Measurements from ENCODE around the gene EEPD1.

EEPD1 gene

DNA sequence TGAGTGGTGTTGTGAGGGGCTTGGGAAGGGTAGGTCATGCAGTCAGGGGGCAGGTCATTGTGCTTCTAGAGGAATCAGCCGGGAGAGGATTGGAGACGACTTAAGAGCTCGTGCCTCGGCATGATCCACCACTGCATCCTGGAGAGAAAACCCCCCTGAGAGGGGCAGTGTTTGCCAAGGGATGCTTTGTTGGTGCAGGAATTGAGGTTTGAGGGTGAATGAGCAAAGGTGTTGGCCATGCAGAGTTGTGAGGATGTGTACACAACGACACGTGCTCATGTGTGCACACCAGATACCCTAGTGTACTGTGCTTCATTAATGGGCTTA lies 151.0 kb downstream of the EEPD1 start:
- no peak overlapping the region for H3K4me3 ChIP-seq (ENCODE audit: low read length)
- TF ChIP-seq, protein P1, sequence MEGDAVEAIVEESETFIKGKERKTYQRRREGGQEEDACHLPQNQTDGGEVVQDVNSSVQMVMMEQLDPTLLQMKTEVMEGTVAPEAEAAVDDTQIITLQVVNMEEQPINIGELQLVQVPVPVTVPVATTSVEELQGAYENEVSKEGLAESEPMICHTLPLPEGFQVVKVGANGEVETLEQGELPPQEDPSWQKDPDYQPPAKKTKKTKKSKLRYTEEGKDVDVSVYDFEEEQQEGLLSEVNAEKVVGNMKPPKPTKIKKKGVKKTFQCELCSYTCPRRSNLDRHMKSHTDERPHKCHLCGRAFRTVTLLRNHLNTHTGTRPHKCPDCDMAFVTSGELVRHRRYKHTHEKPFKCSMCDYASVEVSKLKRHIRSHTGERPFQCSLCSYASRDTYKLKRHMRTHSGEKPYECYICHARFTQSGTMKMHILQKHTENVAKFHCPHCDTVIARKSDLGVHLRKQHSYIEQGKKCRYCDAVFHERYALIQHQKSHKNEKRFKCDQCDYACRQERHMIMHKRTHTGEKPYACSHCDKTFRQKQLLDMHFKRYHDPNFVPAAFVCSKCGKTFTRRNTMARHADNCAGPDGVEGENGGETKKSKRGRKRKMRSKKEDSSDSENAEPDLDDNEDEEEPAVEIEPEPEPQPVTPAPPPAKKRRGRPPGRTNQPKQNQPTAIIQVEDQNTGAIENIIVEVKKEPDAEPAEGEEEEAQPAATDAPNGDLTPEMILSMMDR (conservative IDR thresholded peaks at IDR 0.05; ENCODE audit: low read length) = no peak
- DNase-seq (ENCODE audit: low read depth) = no peak

DNA sequence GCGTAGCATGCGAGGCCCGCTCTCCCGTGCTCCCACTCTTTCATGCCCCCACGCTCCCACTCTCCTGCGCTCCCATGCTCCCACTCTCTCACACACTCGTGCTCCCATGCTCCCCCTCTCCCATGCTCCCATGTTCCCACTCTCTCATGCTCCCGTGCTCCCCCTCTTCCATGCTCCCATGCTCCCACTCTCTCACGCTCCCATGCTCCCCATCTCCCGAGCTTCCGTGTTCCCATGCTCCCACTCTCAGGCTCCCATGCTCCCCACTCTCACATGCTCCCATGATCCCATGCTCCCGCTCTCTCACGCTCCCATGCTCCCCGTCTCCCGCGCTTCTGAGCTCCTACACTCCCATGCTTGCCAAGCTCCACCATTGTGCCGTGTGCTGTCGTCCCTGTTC lies 152.2 kb downstream of the EEPD1 start:
- DNase-seq (ENCODE audit: low read depth) = no peak
- TF ChIP-seq, protein P1 (conservative IDR thresholded peaks at IDR 0.05; ENCODE audit: low read length) = no peak
- H3K4me3 ChIP-seq (ENCODE audit: low read length) = no peak overlapping the region

DNA sequence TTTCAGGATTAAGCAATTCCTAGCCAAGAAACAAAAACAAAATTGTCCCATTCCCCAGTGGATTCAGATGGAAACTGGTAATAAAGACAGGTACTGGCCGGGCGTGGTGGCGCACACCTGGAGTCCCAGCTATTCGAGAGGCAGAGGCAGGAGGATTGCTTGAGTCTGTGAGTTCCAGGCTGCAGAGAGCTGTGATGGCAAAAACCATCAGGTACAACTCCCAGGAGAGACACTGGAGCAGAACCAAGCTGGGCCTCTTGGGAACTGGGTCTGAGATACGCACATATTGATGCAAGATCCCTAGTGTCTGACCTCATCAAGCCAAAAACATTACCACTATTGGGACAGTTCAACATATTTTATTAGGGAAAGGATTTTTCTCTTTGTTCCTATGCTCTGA lies 152.6 kb downstream of the EEPD1 start:
- H3K4me3 ChIP-seq (ENCODE audit: low read length) = no peak overlapping the region
- no peak for DNase-seq (ENCODE audit: low read depth)
- TF ChIP-seq, protein P1 (conservative IDR thresholded peaks at IDR 0.05; ENCODE audit: low read length) = no peak

DNA sequence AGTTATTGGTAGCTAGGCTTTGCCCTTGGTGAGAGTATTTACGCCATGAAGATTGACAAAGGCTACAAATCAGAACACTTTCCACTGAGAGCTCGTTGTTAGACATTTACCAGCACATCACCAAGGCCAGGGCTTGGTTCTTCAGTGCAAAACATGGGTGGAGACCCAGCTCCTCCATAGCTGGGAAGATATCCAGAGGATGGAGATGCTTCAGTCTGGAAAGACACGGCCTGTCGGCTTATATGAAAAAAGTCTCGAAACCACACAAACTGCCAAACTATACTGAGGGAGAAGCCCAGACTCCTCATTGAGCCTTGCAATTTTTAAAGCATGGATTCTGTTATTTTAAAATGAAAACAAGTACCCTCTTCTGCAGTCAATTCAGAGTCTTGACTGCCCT lies 153.2 kb downstream of the EEPD1 start:
- H3K4me3 ChIP-seq (ENCODE audit: low read length) = no peak overlapping the region
- DNase-seq (ENCODE audit: low read depth) = no peak
- TF ChIP-seq, protein P1 (conservative IDR thresholded peaks at IDR 0.05; ENCODE audit: low read length) = no peak

DNA sequence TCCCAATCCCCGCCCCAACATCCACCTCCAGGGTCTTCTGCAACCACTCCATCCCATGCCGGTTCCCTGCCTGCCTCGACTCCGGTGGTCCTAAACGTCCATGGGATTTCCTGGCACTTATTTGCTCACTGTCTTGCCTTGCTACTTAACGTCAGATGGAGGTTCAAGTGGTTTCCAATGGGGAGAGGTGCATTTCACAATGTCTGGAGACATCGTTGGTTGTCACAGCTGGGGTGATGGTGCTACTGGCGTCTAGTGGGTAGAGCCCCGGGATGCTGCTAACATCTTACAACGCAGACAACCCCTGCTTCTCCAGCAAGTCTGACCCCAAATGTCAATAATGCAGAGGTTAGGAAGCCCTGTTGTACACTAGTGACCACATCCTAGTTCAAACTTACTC lies 153.7 kb downstream of the EEPD1 start:
- TF ChIP-seq, protein P1 (conservative IDR thresholded peaks at IDR 0.05; ENCODE audit: low read length) = no peak
- no peak overlapping the region for H3K4me3 ChIP-seq (ENCODE audit: low read length)
- no peak for DNase-seq (ENCODE audit: low read depth)

DNA sequence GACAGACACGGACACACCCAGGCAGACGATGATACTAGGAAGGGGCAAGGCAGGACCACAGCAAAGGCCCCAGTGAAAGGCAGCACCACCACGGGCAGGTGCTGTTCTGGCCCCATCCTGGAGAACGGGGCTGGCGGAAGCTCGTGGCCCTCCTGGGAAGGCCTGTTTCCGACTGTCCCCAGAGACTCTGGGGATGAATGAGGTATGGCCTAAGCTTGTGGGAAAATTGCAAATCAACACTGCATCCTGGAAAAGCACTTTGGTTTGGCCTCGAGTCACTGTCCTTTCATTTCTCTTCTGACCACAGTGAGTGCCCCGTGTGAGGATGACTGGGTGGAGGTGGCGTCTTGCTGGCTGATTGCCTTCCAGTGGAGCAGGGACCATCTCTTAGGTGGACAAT lies 155.0 kb downstream of the EEPD1 start:
- peak; percentile 29 for DNase-seq (ENCODE audit: low read depth)
- TF ChIP-seq, protein P1 (conservative IDR thresholded peaks at IDR 0.05; ENCODE audit: low read length) = no peak
- no peak overlapping the region for H3K4me3 ChIP-seq (ENCODE audit: low read length)

DNA sequence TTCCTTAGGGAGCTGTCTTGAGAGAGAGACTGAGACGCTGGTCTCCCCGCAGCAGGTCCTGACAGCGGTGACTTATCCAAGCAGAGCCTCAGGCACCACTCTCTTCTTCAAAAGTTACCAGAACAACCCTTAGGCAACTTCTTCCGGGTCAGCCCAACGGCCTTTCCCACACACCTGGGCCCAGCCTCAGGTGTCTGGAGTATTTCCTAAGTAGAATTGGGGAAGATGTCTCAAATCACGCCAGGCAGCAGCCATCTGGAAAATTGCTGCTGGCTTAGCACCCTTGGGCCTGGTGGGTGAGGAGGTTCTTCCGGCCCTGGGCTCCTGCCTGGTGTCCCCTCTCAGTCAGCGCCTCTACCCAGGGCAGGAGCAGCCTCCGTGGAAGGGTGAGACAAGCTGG lies 156.2 kb downstream of the EEPD1 start:
- DNase-seq (ENCODE audit: low read depth) = no peak
- TF ChIP-seq, protein P1 (conservative IDR thresholded peaks at IDR 0.05; ENCODE audit: low read length) = no peak
- no peak overlapping the region for H3K4me3 ChIP-seq (ENCODE audit: low read length)

Data from AG10803 (cell line).